Measurements from ENCODE around the gene TMIGD3.

DNA sequence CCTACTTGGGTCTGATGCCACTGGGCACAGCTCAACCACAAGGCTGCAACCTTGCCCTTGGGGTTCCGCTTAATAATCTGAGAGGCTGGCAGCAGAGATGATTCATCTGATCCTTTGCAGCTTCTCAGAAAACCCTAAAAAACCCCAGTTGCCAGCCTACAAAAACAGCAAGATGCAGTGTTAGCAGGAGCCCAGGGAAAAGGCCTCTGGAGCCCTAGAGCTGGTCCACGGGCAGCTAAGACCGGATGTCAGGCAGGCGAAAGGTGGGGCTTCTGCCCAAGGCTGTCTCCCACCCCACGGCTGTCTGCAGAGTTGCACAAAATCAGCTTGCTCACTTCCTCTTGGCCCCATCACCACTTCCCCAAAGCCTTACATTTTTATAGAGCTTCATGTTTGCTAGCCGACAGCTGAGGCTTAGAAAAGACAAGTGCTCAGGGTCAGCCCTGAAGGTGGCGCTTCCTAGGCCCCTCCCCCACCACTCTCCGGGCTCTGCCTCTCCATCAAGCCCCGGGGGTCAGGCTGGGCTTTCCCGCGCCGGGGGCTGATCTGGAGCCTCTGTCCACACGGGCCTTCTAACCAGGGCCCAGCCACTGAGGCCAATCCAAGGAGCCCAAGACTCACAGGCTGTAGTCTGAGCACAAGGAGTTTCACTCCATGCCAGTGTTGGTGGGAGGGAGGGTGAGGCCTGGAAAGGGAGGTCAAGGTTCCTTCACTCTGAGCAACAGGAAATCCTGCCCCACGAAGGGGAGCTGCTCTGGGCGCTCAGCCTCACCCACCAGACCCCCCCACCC, 4.2 kb upstream of the TMIGD3 start:
- TF ChIP-seq, protein P1, sequence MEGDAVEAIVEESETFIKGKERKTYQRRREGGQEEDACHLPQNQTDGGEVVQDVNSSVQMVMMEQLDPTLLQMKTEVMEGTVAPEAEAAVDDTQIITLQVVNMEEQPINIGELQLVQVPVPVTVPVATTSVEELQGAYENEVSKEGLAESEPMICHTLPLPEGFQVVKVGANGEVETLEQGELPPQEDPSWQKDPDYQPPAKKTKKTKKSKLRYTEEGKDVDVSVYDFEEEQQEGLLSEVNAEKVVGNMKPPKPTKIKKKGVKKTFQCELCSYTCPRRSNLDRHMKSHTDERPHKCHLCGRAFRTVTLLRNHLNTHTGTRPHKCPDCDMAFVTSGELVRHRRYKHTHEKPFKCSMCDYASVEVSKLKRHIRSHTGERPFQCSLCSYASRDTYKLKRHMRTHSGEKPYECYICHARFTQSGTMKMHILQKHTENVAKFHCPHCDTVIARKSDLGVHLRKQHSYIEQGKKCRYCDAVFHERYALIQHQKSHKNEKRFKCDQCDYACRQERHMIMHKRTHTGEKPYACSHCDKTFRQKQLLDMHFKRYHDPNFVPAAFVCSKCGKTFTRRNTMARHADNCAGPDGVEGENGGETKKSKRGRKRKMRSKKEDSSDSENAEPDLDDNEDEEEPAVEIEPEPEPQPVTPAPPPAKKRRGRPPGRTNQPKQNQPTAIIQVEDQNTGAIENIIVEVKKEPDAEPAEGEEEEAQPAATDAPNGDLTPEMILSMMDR (IDR thresholded peaks at IDR 0.05): no peak
- no peak for TF ChIP-seq EZH2 (IDR thresholded peaks at IDR 0.05; ENCODE audit: borderline replicate concordance, insufficient read depth, low read depth, low read length, poor library complexity, severe bottlenecking)
